ENCODE data around the gene USP8.
"Not testable (repeated sequence)": the region's sequence is repeated elsewhere in the genome, so short reads cannot be mapped to it uniquely, and the experiment has no call there.

The USP8 gene

GRCh38 chr15:50424066-50424890 lies at the start of gene USP8:
Gene USP8 (plus strand): TSS chr15:50424405. CDS start chr15:50439074, 14,669 bp downstream.
- peak; percentile 95 for DNase-seq

- no peak for DNase-seq
Measured at GRCh38 chr15:50377867-50378751, 46.1 kb upstream of the USP8 start.

GRCh38 chr15:50378776-50379175 lies 45.4 kb upstream of the USP8 start:
- DNase-seq, result no peak

GRCh38 chr15:50379413-50379812 lies 44.8 kb upstream of the USP8 start:
- DNase-seq, result not testable (repeated sequence)

- no peak for DNase-seq
Measured at GRCh38 chr15:50380089-50380488, 44.1 kb upstream of the USP8 start.

- no peak for DNase-seq
Measured at GRCh38 chr15:50381438-50381837, 42.8 kb upstream of the USP8 start.

- DNase-seq, result not testable (repeated sequence)
Measured at GRCh38 chr15:50382408-50382807, 41.8 kb upstream of the USP8 start.

GRCh38 chr15:50390554-50391264 lies 33.5 kb upstream of the USP8 start:
- peak; percentile 20 for DNase-seq

GRCh38 chr15:50391561-50391960 lies 32.6 kb upstream of the USP8 start:
- not testable (repeated sequence) for DNase-seq

GRCh38 chr15:50411870-50412269 lies 12.3 kb upstream of the USP8 start:
- no peak for DNase-seq

GRCh38 chr15:50414624-50415023 lies 9.6 kb upstream of the USP8 start:
- DNase-seq, result no peak

GRCh38 chr15:50415752-50416404 lies 8.3 kb upstream of the USP8 start:
- DNase-seq, result no peak

GRCh38 chr15:50416890-50417289 lies 7.3 kb upstream of the USP8 start:
- DNase-seq, result no peak

GRCh38 chr15:50418041-50418583 lies 6.1 kb upstream of the USP8 start:
- DNase-seq, result no peak

- no peak for DNase-seq
Measured at GRCh38 chr15:50425219-50425618, 1.0 kb downstream of the USP8 start.

- not testable (repeated sequence) for DNase-seq
Measured at GRCh38 chr15:50425678-50426246, 1.6 kb downstream of the USP8 start.

- no peak for DNase-seq
Measured at GRCh38 chr15:50426428-50426827, 2.2 kb downstream of the USP8 start.

- DNase-seq, result no peak
Measured at GRCh38 chr15:50431204-50431603, 7.0 kb downstream of the USP8 start.

GRCh38 chr15:50432230-50432629 lies 8.0 kb downstream of the USP8 start:
- DNase-seq, result no peak

GRCh38 chr15:50435772-50436171 lies 11.6 kb downstream of the USP8 start:
- no peak for DNase-seq

- no peak for DNase-seq
Measured at GRCh38 chr15:50438251-50438650, 14.0 kb downstream of the USP8 start.

GRCh38 chr15:50440932-50441331 lies 16.7 kb downstream of the USP8 start:
- no peak for DNase-seq

Data from NCI-H345 (cell line).